ENCODE measurements around the gene RCSD1.

The RCSD1 gene

GRCh38 chr1:167695147-167695546, 65.1 kb downstream of the RCSD1 start:
- DNase-seq = no peak

- no peak for DNase-seq
These were observed 65.9 kb downstream of the RCSD1 start for GRCh38 chr1:167695756-167696561.

GRCh38 chr1:167697667-167698141, 67.7 kb downstream of the RCSD1 start:
- peak; percentile 38 for DNase-seq

GRCh38 chr1:167698313-167698712, 68.3 kb downstream of the RCSD1 start:
- no peak for DNase-seq

GRCh38 chr1:167701510-167701909, 71.5 kb downstream of the RCSD1 start:
- DNase-seq = no peak

GRCh38 chr1:167703557-167703956, 73.5 kb downstream of the RCSD1 start:
- DNase-seq = no peak

- no peak for DNase-seq
These were observed 74.7 kb downstream of the RCSD1 start for GRCh38 chr1:167704715-167705114.

- DNase-seq = no peak
These were observed 75.2 kb downstream of the RCSD1 start for GRCh38 chr1:167705250-167705649.

GRCh38 chr1:167706363-167706762, 76.3 kb downstream of the RCSD1 start:
- DNase-seq = no peak

- DNase-seq = no peak
These were observed 77.2 kb downstream of the RCSD1 start for GRCh38 chr1:167706931-167707877.

- no peak for DNase-seq
These were observed 77.9 kb downstream of the RCSD1 start for GRCh38 chr1:167707942-167708341.

GRCh38 chr1:167708940-167709389, 78.9 kb downstream of the RCSD1 start:
- no peak for DNase-seq

GRCh38 chr1:167710836-167711235, 80.8 kb downstream of the RCSD1 start:
- no peak for DNase-seq

GRCh38 chr1:167711797-167712196, 81.8 kb downstream of the RCSD1 start:
- no peak for DNase-seq

GRCh38 chr1:167713330-167714081, 83.5 kb downstream of the RCSD1 start:
- no peak for DNase-seq

GRCh38 chr1:167714098-167714438, 84.0 kb downstream of the RCSD1 start:
- no peak for DNase-seq

GRCh38 chr1:167714439-167715156, 84.6 kb downstream of the RCSD1 start:
- DNase-seq = peak; percentile 87

GRCh38 chr1:167715157-167715999, 85.3 kb downstream of the RCSD1 start:
- DNase-seq = peak; percentile 90

- DNase-seq = no peak
These were observed 85.9 kb downstream of the RCSD1 start for GRCh38 chr1:167716000-167716271.

- no peak for DNase-seq
These were observed 87.3 kb downstream of the RCSD1 start for GRCh38 chr1:167717351-167717750.

GRCh38 chr1:167718914-167719691, 89.1 kb downstream of the RCSD1 start:
- no peak for DNase-seq
